GM12878 (cell line): ENCODE measurements around the gene WWC2. TPM values are rescaled to one million over a fixed set of nuclear protein-coding genes. Genes with fewer than 3 reads are reported as not detected.

Experiments used
- ATAC-seq: fragments of 200-7000 bp; cut with Tn5 transposase; 3 replicates; pipeline ENCODE4 v1.9.1; 2020; ENCODE audit warnings: mild to moderate bottlenecking, moderate library complexity
- BruUV-seq: library from RNA; stranded (reverse); fragments of 400-500 nt; replicated peaks from 2 replicates; lab custom pipeline; 2021; lab: Mats Ljungman, UMichigan
- CTCF ChIA-PET: fragments of 300-600 bp; sonication (Branson Sonifier 250); formaldehyde crosslinking; extraction: SDS; loops from one replicate; lab custom pipeline; 2021; ENCODE audit warnings: inconsistent platforms; lab: Yijun Ruan, JAX
- POLR2A ChIA-PET: fragments of 350-600 bp; formaldehyde crosslinking; extraction: SDS; loops from one replicate; lab custom pipeline; 2021; ENCODE audit warnings: inconsistent platforms; lab: Charles Lee
- RAD21 ChIA-PET: fragments of 300-600 bp; sonication (Branson Sonifier 250); formaldehyde crosslinking; loops from one replicate; lab custom pipeline; 2023; ENCODE audit warnings: antibody characterized with exemption; ENCODE audit not compliant: unreplicated experiment; lab: Charles Lee
- SMC1A ChIA-PET: fragments of 300-600 bp; sonication (Branson Sonifier 250); formaldehyde crosslinking; loops from one replicate; lab custom pipeline; 2023; ENCODE audit not compliant: unreplicated experiment, uncharacterized antibody; lab: Charles Lee
- DNase-seq: peaks from one replicate; pipeline ENCODE4 v3.0.0-alpha.2; 2011; ENCODE audit warnings: low read depth, low spot score
- FAIRE-seq: peaks from 3 replicates; lab custom pipeline; 2011; peaks lifted over from hg19 to GRCh38; lab: Jason Lieb, UNC
- H2AFZ ChIP-seq: 2 replicates; pipeline ENCODE4 v1.6.0; 2011; ENCODE audit warnings: low read depth, low read length, control low read depth; ENCODE audit not compliant: control insufficient read depth
- H3K27ac ChIP-seq: 2 replicates; pipeline ENCODE4 v1.5.1; 2011; ENCODE audit warnings: control low read depth; ENCODE audit not compliant: control insufficient read depth, insufficient read depth
- H3K27me3 ChIP-seq, 2 experiments: replicated peaks in 1 of 2; 2 replicates each; pipeline versions ENCODE4 v1.6.0 to v1.6.1; 2011; ENCODE audit warnings: low read length in 1 of 2; ENCODE audit not compliant: control insufficient read depth in 2 of 2, insufficient read depth in 2 of 2
- H3K36me3 ChIP-seq, 2 experiments: 2 replicates each; pipeline ENCODE4 v1.5.1; 2011; ENCODE audit warnings: low read length in 1 of 2; ENCODE audit not compliant: control insufficient read depth in 2 of 2, insufficient read depth in 2 of 2
- H3K4me1 ChIP-seq: 2 replicates; pipeline ENCODE4 v1.6.1; 2011; ENCODE audit warnings: mild to moderate bottlenecking, low read length, moderate library complexity, mixed read lengths; ENCODE audit not compliant: control insufficient read depth, insufficient read depth
- H3K4me2 ChIP-seq: 2 replicates; pipeline ENCODE4 v1.6.0; 2011; ENCODE audit warnings: control low read depth; ENCODE audit not compliant: control insufficient read depth, insufficient read depth
- H3K4me3 ChIP-seq: fragments of 200-600 bp; sonication (generic); 2 replicates; pipeline ENCODE4 v1.5.1; 2016
- H3K79me2 ChIP-seq: 2 replicates; pipeline ENCODE4 v1.6.0; 2011; ENCODE audit warnings: low read length; ENCODE audit not compliant: control insufficient read depth, insufficient read depth
- H3K9ac ChIP-seq: 2 replicates; pipeline ENCODE4 v1.8.0; 2011; ENCODE audit warnings: low read length, control low read depth, mixed read lengths; ENCODE audit not compliant: control insufficient read depth, insufficient read depth
- H3K9me3 ChIP-seq: replicated peaks from 3 replicates; pipeline ENCODE4 v1.5.1; 2011; ENCODE audit warnings: mild to moderate bottlenecking, low read length; ENCODE audit not compliant: control insufficient read depth, insufficient read depth
- H4K20me1 ChIP-seq: 2 replicates; pipeline ENCODE4 v1.6.0; 2011; ENCODE audit not compliant: control insufficient read depth, insufficient read depth
- ASH2L ChIP-seq: fragments of 300-600, 200-600 bp; sonication (generic); IDR thresholded peaks from 2 replicates; pipeline ENCODE4 v1.6.1; 2017; ENCODE audit warnings: low read depth, mild to moderate bottlenecking, borderline replicate concordance
- CHD4 ChIP-seq: fragments of 200-600 bp; sonication (generic); IDR thresholded peaks from 2 replicates; pipeline ENCODE4 v1.6.1; 2016; ENCODE audit warnings: mild to moderate bottlenecking
- EGR1 ChIP-seq, 2 experiments: IDR thresholded peaks; 1 replicate in 1 of 2; 2 replicates in 1 of 2; pipeline ENCODE4 v1.6.1; 2011 to 2012; ENCODE audit warnings: low read depth in 2 of 2, low read length in 2 of 2, borderline replicate concordance in 1 of 2, mild to moderate bottlenecking in 1 of 2, moderate library complexity in 1 of 2
- HDAC2 ChIP-seq: fragments of 200-600 bp; sonication (generic); IDR thresholded peaks from 2 replicates; pipeline ENCODE4 v1.6.1; 2017
- MYB ChIP-seq: fragments of 150-350 bp; IDR thresholded peaks from 2 replicates; pipeline ENCODE4 v1.6.1; 2014; ENCODE audit warnings: mild to moderate bottlenecking, low read depth, low read length, borderline replicate concordance
- NFXL1 ChIP-seq: fragments of 450-650 bp; IDR thresholded peaks from 2 replicates; pipeline ENCODE4 v1.6.1; 2017; ENCODE audit warnings: antibody characterized with exemption, mild to moderate bottlenecking, borderline replicate concordance
- NR2F1 ChIP-seq: fragments of 450-650 bp; conservative IDR thresholded peaks from 2 replicates; pipeline ENCODE4 v1.6.1; 2017; ENCODE audit warnings: mild to moderate bottlenecking
- SIN3A ChIP-seq: IDR thresholded peaks from 2 replicates; pipeline ENCODE4 v1.6.1; 2012; ENCODE audit warnings: low read depth, low read length, improper control_type of control experiment
- ZNF384 ChIP-seq: IDR thresholded peaks from 2 replicates; pipeline ENCODE4 v1.6.1; 2012; ENCODE audit warnings: low read depth, mild to moderate bottlenecking, low read length, improper control_type of control experiment, borderline replicate concordance
- WGBS: methylation state at CpG from one replicate; pipeline ENCODE4 v1.1.6; 2016; ENCODE audit warnings: low lambda C conversion rate; ENCODE audit not compliant: insufficient replicate concordance, insufficient coverage; ENCODE audit errors: missing lambda C conversion rate; 5-methylcytosine and 5-hydroxymethylcytosine counted together
- in situ Hi-C: fragments of 300-500 bp; cut with MboI; formaldehyde crosslinking; loops from 9 replicates; pipeline ENCODE4 v1.14.3; 2018; ENCODE audit warnings: mixed read lengths
- intact Hi-C: fragments of 100-400 bp; cut with micrococcal nuclease; formaldehyde crosslinking; loops from one replicate; pipeline ENCODE4 v1.14.2; 2022; ENCODE audit not compliant: unreplicated experiment
- polyA plus RNA-seq, 11 experiments: library from polyadenylated mRNA; depleted of rRNA in 4 of 11; unstranded in 6 of 11; stranded (reverse) in 5 of 11; fragments of >200 nt; fragmentation: Nextera tagmentation in 4 of 11; fragmentation: Illumina TruSeq in 1 of 11; extraction: Ambion mirVana in 4 of 11; extraction: Trizol in 1 of 11; gene quantifications; 1 replicate in 1 of 11; 2 replicates in 10 of 11; pipeline versions ENCODE4 v1.2.1 to v1.2.3, GENCODE V29; 2011 to 2016; ENCODE audit warnings: inconsistent platforms in 2 of 11, missing spikeins in 2 of 11, low read depth in 1 of 11
- total RNA-seq, 4 experiments: library from RNA; depleted of rRNA in 3 of 4; stranded (reverse); fragments of >200 nt in 3 of 4; fragmentation: Illumina TruSeq in 1 of 4; extraction: Trizol in 1 of 4; gene quantifications; 2 replicates each; pipeline versions ENCODE4 v1.2.1 to v1.2.3, GENCODE V29; 2013 to 2021
- TF ChIP-seq, protein P1 (sequence below): fragments of 450-650 bp; IDR thresholded peaks from 2 replicates; pipeline ENCODE4 v1.6.1; 2017; ENCODE audit warnings: mild to moderate bottlenecking, moderate library complexity
- TF ChIP-seq, protein P2 (sequence below): IDR thresholded peaks from 2 replicates; pipeline ENCODE4 v1.6.1; 2011; ENCODE audit warnings: borderline replicate concordance, low read depth, mild to moderate bottlenecking, moderate library complexity, low read length; ENCODE audit not compliant: insufficient read depth, poor library complexity, severe bottlenecking
- TF ChIP-seq, protein P3 (sequence below): IDR thresholded peaks from 2 replicates; pipeline ENCODE4 v1.6.1; 2012; ENCODE audit warnings: low read depth, low read length, improper control_type of control experiment

WWC2 gene
- total and polyA plus RNA-seq, 10 of the 15 experiments (the other 5 are each of a cell fraction or from before 2014, with no cell fraction given) = 0.02 to 0.72 (median 0.06) TPM; not detected in 3

DNA sequence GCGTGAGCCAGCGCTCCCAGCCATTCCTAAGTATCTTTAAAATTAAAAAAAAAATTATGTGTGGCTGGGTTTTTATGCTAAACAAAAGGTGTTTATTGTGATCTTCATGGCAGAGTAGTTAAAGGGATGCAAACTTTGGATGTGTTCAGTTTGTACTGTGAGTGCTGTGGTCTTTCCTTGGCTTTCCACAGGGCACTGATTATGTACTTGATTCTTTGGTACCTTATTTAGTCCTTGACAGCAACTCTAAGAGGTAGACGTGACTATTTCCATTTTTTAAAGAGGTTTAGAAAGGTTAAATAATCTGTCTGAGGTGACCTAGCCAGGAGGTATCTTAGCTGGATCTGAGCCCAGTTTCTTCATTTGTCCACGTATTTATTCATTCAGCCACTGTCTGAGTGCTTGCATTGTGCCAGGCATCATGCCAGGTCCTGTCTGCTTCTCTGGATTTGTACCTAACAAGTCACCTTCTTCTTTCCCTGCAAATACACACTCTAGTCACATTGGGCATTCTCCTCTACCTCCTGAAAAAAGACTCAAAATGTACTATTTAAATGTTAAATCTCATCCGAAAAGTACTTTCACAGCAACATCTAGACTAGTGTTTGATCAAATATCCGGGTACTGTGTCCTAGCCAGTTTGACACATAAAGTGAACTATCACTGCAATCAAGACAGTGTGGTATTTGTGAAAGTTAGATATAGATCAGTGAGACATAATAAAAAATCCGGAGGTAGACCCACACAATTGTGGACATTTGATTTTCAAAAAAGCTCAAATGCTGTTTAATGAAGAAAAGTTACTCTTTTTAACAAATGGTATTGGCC is 31.5 kb downstream of the WWC2 start (continued):
- TF ChIP-seq, protein P1, sequence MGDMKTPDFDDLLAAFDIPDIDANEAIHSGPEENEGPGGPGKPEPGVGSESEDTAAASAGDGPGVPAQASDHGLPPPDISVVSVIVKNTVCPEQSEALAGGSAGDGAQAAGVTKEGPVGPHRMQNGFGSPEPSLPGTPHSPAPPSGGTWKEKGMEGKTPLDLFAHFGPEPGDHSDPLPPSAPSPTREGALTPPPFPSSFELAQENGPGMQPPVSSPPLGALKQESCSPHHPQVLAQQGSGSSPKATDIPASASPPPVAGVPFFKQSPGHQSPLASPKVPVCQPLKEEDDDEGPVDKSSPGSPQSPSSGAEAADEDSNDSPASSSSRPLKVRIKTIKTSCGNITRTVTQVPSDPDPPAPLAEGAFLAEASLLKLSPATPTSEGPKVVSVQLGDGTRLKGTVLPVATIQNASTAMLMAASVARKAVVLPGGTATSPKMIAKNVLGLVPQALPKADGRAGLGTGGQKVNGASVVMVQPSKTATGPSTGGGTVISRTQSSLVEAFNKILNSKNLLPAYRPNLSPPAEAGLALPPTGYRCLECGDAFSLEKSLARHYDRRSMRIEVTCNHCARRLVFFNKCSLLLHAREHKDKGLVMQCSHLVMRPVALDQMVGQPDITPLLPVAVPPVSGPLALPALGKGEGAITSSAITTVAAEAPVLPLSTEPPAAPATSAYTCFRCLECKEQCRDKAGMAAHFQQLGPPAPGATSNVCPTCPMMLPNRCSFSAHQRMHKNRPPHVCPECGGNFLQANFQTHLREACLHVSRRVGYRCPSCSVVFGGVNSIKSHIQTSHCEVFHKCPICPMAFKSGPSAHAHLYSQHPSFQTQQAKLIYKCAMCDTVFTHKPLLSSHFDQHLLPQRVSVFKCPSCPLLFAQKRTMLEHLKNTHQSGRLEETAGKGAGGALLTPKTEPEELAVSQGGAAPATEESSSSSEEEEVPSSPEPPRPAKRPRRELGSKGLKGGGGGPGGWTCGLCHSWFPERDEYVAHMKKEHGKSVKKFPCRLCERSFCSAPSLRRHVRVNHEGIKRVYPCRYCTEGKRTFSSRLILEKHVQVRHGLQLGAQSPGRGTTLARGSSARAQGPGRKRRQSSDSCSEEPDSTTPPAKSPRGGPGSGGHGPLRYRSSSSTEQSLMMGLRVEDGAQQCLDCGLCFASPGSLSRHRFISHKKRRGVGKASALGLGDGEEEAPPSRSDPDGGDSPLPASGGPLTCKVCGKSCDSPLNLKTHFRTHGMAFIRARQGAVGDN = no peak
- TF ChIP-seq, all 136 proteins: peak for 0

DNA sequence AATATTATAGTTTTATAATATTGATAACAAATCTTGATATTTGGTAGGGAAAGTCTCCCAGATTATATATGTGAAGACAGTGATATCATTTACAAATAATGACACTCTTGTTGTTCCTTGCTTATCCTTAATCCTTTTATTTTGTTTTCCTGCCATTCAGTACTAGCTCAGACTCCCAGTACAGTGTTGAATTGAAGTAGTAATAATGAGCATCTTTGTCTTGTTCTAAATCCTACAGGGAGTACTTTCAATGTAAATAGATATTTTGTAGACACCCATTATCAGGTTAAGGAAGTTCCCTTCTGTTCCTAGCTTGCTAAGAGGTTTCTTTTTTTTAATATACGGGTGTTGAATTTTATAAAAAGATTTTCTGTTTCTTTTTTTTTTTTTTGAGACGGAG is 33.0 kb downstream of the WWC2 start:
- no peaks in the 10 kb centered on the region for H3K79me2 ChIP-seq
- H2AFZ ChIP-seq = no peak overlapping the region
- in situ Hi-C loops = no loop called here
- no peaks in the 10 kb centered on the region for H3K9me3 ChIP-seq
- no peak overlapping the region for H3K4me2 ChIP-seq
- no peak overlapping the region for H3K9ac ChIP-seq
- ChIA-PET CTCF (no interaction called here), RAD21 (no interaction called here), POLR2A (no interaction called here), SMC1A (interaction anchor here (1.8 kb wide), 1 partner anchor 133 kb away, joined by 3 read pairs; no protein-coding TSS in a partner anchor)
- no peak overlapping the region for H3K27ac ChIP-seq
- no peak for FAIRE-seq
- H3K36me3 ChIP-seq = no peaks in the 10 kb centered on the region
- no peaks in the 10 kb centered on the region for H4K20me1 ChIP-seq
- DNase-seq = no peak
- no peak for ATAC-seq
- no peaks in the 10 kb centered on the region for H3K4me1 ChIP-seq
- no TSS peak for BruUV-seq
- no peak overlapping the region for H3K4me3 ChIP-seq
- intact Hi-C loops = no loop called here
- H3K27me3 ChIP-seq = no peaks in the 10 kb centered on the region; a peak in 1 of 4 replicates
- WGBS = 0% methylated on average over 1 of the region's 2 CpGs
- no peak for TF ChIP-seq NFXL1
- no peak for TF ChIP-seq SIN3A
- no peak for TF ChIP-seq ASH2L
- no peak for TF ChIP-seq NR2F1
- no peak for TF ChIP-seq HDAC2
- TF ChIP-seq, protein P2, sequence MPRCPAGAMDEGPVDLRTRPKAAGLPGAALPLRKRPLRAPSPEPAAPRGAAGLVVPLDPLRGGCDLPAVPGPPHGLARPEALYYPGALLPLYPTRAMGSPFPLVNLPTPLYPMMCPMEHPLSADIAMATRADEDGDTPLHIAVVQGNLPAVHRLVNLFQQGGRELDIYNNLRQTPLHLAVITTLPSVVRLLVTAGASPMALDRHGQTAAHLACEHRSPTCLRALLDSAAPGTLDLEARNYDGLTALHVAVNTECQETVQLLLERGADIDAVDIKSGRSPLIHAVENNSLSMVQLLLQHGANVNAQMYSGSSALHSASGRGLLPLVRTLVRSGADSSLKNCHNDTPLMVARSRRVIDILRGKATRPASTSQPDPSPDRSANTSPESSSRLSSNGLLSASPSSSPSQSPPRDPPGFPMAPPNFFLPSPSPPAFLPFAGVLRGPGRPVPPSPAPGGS = no peak
- TF ChIP-seq MYB = no peak
- TF ChIP-seq, protein P3, sequence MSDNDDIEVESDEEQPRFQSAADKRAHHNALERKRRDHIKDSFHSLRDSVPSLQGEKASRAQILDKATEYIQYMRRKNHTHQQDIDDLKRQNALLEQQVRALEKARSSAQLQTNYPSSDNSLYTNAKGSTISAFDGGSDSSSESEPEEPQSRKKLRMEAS = no peak
- TF ChIP-seq CHD4 = no peak
- TF ChIP-seq ZNF384 = no peak
- no peak for TF ChIP-seq EGR1 (IDR thresholded peaks at IDR 0.05; ENCODE audit: borderline replicate concordance in 1 of 2, low read depth in 2 of 2, low read length in 2 of 2)
